ENCODE data around the gene ITPKA.

ITPKA gene

DNA sequence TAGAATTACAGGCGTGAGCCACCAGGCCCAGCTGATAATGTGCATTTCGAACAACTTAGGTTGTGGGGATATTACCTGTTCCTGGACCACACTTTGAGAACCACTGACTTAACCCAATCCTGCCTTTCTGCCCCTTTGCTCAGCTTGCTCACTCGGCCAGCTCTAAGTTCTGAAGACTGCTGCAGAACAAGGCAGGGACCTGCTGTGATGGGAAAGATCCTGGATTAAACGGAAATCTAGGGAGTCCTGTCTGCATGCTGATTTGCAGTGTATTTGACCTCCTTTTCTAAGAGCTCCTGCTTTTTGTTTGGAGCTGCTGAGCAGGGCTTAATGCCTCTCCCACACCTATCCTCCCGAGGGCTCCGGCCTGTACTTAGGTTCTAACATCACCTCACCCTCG is 17.1 kb downstream of the ITPKA start:
- Histone ChIP-seq H3K27me3 (peaks cover 26 to 39% (median 35%) of the 10 kb centered on the region in 11 experiments), H4K20me1 (peaks cover 0 to 35% (median 10%) of the 10 kb centered on the region in 11 experiments; a peak in 13 of 22 replicates), H3K36me3 (peaks cover 0 to 4% (median 0%) of the 10 kb centered on the region in 11 experiments; a peak in 1 of 22 replicates), H3K4me2 (peak overlapping the region in 2 of 11 experiments; percentile 46 to 98; a peak in 4 of 22 replicates), H3K4me1 (peaks cover 21 to 40% (median 34%) of the 10 kb centered on the region in 10 experiments), H3K9me3 (replicated peaks in 1 of 11) (no peaks in the 10 kb centered on the region), H3K27ac (no peak overlapping the region), H3K9ac (no peak overlapping the region), H3K4me3 (no peak overlapping the region)
- no peak for TF ChIP-seq Cebpa-rat (IDR thresholded peaks at IDR 0.05)

DNA sequence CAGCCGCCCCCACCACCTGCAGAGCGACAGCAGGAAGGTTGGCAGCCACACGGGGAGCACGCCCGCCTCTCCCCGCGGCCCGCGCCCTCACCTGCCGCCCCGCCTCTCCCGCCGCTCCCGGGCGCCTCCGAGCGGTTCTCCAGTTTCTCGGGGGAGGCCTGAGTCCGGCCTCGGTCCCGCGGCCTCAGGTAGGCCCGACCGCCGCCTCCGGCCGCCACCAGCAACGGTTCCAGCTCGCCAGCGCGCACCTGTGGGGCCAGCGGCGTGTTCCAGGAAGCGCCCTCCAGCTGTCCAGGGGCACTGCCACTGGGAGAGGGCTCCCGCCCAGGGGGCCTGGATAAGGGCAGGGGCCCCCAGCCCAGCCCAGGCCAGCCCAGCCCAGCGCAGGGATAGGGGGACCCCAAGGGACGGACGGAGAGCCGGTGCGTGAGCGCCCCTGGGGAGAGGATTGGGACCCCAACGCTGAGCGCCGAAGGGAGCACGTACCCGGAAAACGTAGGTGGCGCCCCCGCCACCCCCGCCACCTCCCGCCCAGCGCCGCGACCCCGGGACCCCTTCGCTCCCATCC is 17.7 kb downstream of the ITPKA start:
- TF ChIP-seq Cebpa-rat (IDR thresholded peaks at IDR 0.05) = no peak
- Histone ChIP-seq H3K27me3 (peaks cover 26 to 39% (median 35%) of the 10 kb centered on the region in 11 experiments), H3K4me1 (peaks cover 21 to 40% (median 34%) of the 10 kb centered on the region in 10 experiments), H3K4me2 (peak overlapping the region in 9 of 11 experiments; percentile 36 to 100 (median 99); a peak in 16 of 22 replicates), H3K4me3 (peak overlapping the region in 1 of 10 experiments; percentile 71; a peak in 3 of 20 replicates), H3K9ac (no peak overlapping the region), H3K27ac (no peak overlapping the region), H3K9me3 (replicated peaks in 1 of 11) (no peaks in the 10 kb centered on the region), H4K20me1 (peaks cover 0 to 35% (median 10%) of the 10 kb centered on the region in 11 experiments; a peak in 13 of 22 replicates), H3K36me3 (peaks cover 0 to 4% (median 0%) of the 10 kb centered on the region in 11 experiments; a peak in 2 of 22 replicates)

DNA sequence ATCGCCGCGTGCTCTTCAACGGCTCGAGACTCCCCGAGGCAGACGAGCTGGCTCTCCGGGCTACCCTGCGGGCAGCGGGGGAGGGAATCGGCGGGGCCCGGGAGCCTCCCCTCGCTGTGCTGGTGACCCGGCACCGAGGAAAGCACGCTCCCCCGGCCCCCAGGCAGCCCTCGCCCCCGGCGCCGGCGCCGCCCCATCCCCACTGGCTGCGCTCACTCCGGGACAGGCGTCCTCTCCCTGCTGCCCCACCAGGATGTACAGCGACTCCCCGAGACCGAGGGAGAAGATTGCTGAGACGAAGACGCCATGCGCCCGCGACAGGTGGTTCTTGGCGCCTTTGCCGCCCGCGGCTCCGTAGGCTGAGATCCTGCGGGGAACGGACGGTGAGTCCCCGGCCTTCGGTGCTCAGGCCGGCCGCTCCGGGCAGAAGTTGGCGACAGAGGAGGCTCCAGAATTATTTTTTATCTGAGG is 18.3 kb downstream of the ITPKA start:
- peaks cover 0 to 34% (median 10%) of the 10 kb centered on the region in 11 experiments; a peak in 13 of 22 replicates for H4K20me1 ChIP-seq
- H3K4me3 ChIP-seq = peak overlapping the region; percentile 47 to 71 (median 58); a peak in 15 of 20 replicates
- TF ChIP-seq Cebpa-rat (IDR thresholded peaks at IDR 0.05) = no peak
- H3K27me3 ChIP-seq = peaks cover 26 to 39% (median 35%) of the 10 kb centered on the region in 11 experiments
- H3K9me3 ChIP-seq (replicated peaks in 1 of 11) = no peaks in the 10 kb centered on the region
- peak overlapping the region; percentile 94 to 100 (median 99) for H3K4me2 ChIP-seq
- H3K9ac ChIP-seq = 0 out of 22 replicates have a peak overlapping the region, but pooled peaks of 2 of the 11 experiments have one; percentile 51 to 67
- no peak overlapping the region for H3K27ac ChIP-seq
- H3K36me3 ChIP-seq = peaks cover 0 to 8% (median 0%) of the 10 kb centered on the region in 11 experiments; a peak in 6 of 22 replicates
- H3K4me1 ChIP-seq = peaks cover 21 to 40% (median 34%) of the 10 kb centered on the region in 10 experiments

DNA sequence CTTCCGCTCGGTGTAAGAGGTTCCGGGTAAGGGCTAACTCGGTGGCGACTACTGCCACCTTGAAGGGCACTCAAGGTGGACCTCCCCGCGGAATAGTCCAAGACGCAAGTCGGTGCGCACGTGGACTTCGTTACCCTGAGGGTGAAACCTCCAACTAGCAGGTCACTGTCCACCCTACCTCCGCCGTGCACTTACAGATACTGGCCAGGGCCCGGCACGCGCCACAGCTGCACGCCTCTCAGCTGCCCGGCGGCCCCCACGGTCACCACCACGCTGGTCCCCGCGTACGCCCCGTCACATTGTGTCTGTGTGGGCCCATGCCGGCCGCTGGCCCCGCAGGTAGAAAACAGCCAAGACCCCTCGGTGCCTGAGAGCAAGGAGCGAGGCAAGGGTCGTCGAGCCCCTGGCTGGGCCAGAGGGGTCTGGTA is 18.9 kb downstream of the ITPKA start:
- peaks cover 0 to 14% (median 5%) of the 10 kb centered on the region in 11 experiments; a peak in 11 of 22 replicates for H3K36me3 ChIP-seq
- TF ChIP-seq Cebpa-rat (IDR thresholded peaks at IDR 0.05) = no peak
- H3K9me3 ChIP-seq (replicated peaks in 1 of 11) = no peaks in the 10 kb centered on the region
- peaks cover 21 to 42% (median 34%) of the 10 kb centered on the region in 10 experiments for H3K4me1 ChIP-seq
- H3K4me2 ChIP-seq = peak overlapping the region; percentile 94 to 100 (median 99)
- peak overlapping the region; percentile 47 to 71 (median 58) for H3K4me3 ChIP-seq
- peak overlapping the region in 10 of 11 experiments; percentile 43 to 67 (median 56); a peak in 18 of 22 replicates for H3K9ac ChIP-seq
- peaks cover 0 to 34% (median 10%) of the 10 kb centered on the region in 11 experiments; a peak in 13 of 22 replicates for H4K20me1 ChIP-seq
- peaks cover 26 to 39% (median 35%) of the 10 kb centered on the region in 11 experiments for H3K27me3 ChIP-seq
- H3K27ac ChIP-seq = peak overlapping the region in 4 of 11 experiments; percentile 18 to 65 (median 40); a peak in 6 of 22 replicates

DNA sequence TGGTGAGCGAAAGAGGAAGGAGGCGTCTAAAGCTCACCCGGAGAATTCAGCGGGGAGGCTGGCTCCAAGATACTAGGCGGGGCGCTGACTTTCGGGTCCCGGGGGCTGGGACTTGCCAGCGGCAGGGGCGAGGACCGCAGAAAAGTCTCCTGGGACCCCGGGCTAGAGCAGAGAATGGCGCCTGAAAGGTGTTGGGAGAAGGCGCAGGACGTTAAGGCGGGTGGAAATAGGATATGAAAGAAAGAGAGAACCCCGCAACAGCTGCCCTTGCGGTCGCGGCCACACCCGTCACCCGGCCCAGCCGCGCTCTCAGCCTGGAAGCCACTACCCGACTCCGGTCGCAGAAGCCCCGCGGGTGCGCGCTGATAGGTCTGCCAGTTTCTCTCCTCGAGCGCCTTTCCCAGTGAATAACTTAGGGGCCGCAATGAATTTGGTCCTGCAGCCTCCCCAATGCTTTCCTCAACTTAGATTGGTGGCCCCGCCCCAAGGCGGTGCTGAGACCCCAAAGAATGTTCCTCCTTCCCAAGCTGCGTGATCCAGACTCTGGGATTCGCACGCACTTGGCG is 19.3 kb downstream of the ITPKA start:
- peaks cover 0 to 19% (median 10%) of the 10 kb centered on the region in 11 experiments; a peak in 13 of 22 replicates for H3K36me3 ChIP-seq
- H3K4me3 ChIP-seq = peak overlapping the region; percentile 47 to 71 (median 58)
- peaks cover 21 to 47% (median 34%) of the 10 kb centered on the region in 10 experiments for H3K4me1 ChIP-seq
- H3K9ac ChIP-seq = peak overlapping the region in 10 of 11 experiments; percentile 43 to 67 (median 56); a peak in 19 of 22 replicates
- H4K20me1 ChIP-seq = peaks cover 0 to 34% (median 10%) of the 10 kb centered on the region in 11 experiments; a peak in 13 of 22 replicates
- TF ChIP-seq Cebpa-rat (IDR thresholded peaks at IDR 0.05) = no peak
- peak overlapping the region; percentile 94 to 100 (median 99) for H3K4me2 ChIP-seq
- peaks cover 26 to 39% (median 35%) of the 10 kb centered on the region in 11 experiments for H3K27me3 ChIP-seq
- peak overlapping the region in 6 of 11 experiments; percentile 18 to 65 (median 55); a peak in 11 of 22 replicates for H3K27ac ChIP-seq
- H3K9me3 ChIP-seq (replicated peaks in 1 of 11) = no peaks in the 10 kb centered on the region

DNA sequence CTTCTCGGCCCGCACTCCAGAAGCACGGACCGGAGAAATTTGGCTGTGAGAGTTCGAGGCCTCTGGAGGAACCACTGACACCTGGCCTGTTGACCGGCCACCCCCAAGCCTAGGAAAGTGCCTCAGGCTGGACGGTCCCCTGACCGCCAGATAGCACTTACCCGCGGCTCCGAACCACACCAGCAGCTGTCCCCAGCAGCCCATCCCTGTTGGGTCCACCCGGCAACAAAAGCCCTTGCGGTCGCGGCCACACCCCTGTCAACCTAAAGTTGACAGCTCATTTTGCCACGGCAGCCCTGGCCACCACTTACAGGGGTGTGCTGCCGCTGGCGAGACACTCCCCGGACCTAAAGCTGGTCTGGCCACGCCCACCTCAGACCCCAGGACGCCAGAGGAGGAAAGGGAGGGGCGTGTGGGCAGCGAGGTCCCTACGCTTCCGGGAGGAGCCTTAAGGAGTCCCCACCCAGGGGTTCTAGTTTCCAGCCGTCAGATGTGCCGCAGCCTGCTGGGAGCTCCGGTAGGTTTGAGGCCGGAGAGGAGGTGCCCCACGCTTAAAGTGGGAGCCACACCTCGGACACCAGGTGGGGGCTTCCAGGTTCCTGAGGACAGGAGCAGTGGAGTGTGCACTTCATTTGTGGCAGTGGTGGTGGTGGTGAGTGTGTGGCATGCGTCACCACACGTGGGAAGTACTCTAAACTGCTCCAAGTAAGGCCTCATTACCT is 20.0 kb downstream of the ITPKA start, which contains the start of gene LTK:
Gene LTK, minus strand, starts transcription at position 322 of the 722 bp plus-strand sequence. Its CDS starts 118 bp downstream, at position 204.
- Histone ChIP-seq H3K4me3 (peak within 1 kb of the TSS; percentile 47 to 71 (median 58)), H3K9ac (peak within 1 kb of the TSS in 10 of 11 experiments; percentile 43 to 67 (median 56); a peak in 19 of 22 replicates), H3K27ac (peak within 1 kb of the TSS in 6 of 11 experiments; percentile 18 to 65 (median 55); a peak in 11 of 22 replicates), H3K4me1 (peaks cover 21 to 51% (median 34%) of the 10 kb centered on the region in 10 experiments), H3K4me2 (peak within 1 kb of the TSS; percentile 94 to 100 (median 99)), H3K27me3 (peaks cover 26 to 39% (median 35%) of the 10 kb centered on the region in 11 experiments), H3K9me3 (replicated peaks in 1 of 11) (no peaks in the 10 kb centered on the region), H3K36me3 (peaks cover 0 to 25% (median 12%) of the 10 kb centered on the region in 11 experiments; a peak in 13 of 22 replicates), H4K20me1 (peaks cover 0 to 33% (median 10%) of the 10 kb centered on the region in 11 experiments; a peak in 13 of 22 replicates)
- no peak for TF ChIP-seq Cebpa-rat (IDR thresholded peaks at IDR 0.05)

DNA sequence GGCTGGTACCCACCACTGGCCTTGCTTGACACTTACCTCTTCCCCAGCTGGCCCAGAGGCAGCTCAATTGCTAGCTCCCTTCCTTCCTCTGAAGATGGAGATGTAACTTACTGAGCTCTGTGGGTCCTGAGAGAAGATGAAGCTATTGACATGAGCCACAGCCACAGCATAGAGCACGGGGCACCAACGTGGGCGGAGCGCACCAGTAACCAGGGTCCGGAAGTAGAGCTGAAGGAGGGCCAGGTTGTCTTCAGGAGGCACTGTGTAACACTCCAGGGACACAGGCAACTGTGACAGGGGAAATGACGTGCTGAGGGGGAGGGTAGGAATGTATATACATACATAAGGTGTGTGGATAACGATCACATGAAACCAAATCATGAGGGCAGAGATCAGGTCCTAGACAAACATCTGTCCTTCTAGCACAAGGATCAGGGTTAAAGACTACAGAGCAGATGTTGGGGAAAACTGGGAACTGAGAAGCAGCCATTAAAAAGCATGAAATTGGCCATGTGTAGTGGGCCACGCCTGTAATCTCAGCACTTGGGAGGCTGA is 24.3 kb downstream of the ITPKA start:
- no peaks in the 10 kb centered on the region for H3K9me3 ChIP-seq (replicated peaks in 1 of 11)
- no peak overlapping the region for H3K4me3 ChIP-seq
- H3K27me3 ChIP-seq = peaks cover under 1 to 11% (median 6%) of the 10 kb centered on the region in 11 experiments; a peak in 20 of 22 replicates
- H3K4me1 ChIP-seq = peaks cover 10 to 26% (median 16%) of the 10 kb centered on the region in 10 experiments; a peak in 19 of 20 replicates
- no peak overlapping the region for H3K9ac ChIP-seq
- peaks cover 0 to 20% (median 0%) of the 10 kb centered on the region in 11 experiments; a peak in 3 of 22 replicates for H4K20me1 ChIP-seq
- H3K27ac ChIP-seq = no peak overlapping the region
- H3K36me3 ChIP-seq = peaks cover 12 to 57% (median 30%) of the 10 kb centered on the region in 11 experiments; a peak in 21 of 22 replicates
- H3K4me2 ChIP-seq = peak overlapping the region in 2 of 11 experiments; percentile 18 to 21; a peak in 1 of 22 replicates
- no peak for TF ChIP-seq Cebpa-rat (IDR thresholded peaks at IDR 0.05)

All from BLaER1 treated with 17β-estradiol and CSF1 and Interleukin-3, amounts not matched to agents 10 nM and 100 nM (cell line).